HepG2 (cell line): ENCODE measurements around the gene LBX2. TPM values are rescaled to one million over a fixed set of nuclear protein-coding genes. Genes with fewer than 3 reads are reported as not detected.
A peak's percentile ranks its signal among the peaks of the same experiment; 100 is the strongest.

Experiments used
- ATAC-seq: fragments of 200-7000 bp; cut with Tn5 transposase; 3 replicates; pipeline ENCODE4 v1.9.1; 2020; ENCODE audit warnings: mild to moderate bottlenecking, moderate library complexity
- BruUV-seq: library from RNA; stranded (reverse); fragments of 400-500 nt; replicated peaks from 2 replicates; lab custom pipeline; 2021; lab: Mats Ljungman, UMichigan
- CTCF ChIA-PET: fragments of 300-600 bp; formaldehyde crosslinking; extraction: SDS; loops from one replicate; lab custom pipeline; 2021; ENCODE audit warnings: low total read pairs, inconsistent platforms, low intra/inter-chr PET ratio; lab: Yijun Ruan, JAX
- POLR2A ChIA-PET: fragments of 350-600 bp; sonication (Branson Sonifier 250); formaldehyde crosslinking; loops from one replicate; lab custom pipeline; 2020; ENCODE audit warnings: antibody characterized with exemption, inconsistent platforms; lab: Yijun Ruan, JAX
- DNase-seq: peaks from one replicate; pipeline ENCODE4 v3.0.0-alpha.2; 2015; ENCODE audit warnings: low spot score
- FAIRE-seq: peaks from 3 replicates; lab custom pipeline; 2011; peaks lifted over from hg19 to GRCh38; lab: Jason Lieb, UNC
- H2AFZ ChIP-seq: one replicate; pipeline ENCODE4 v1.6.1; 2011; ENCODE audit warnings: low read length, inconsistent platforms
- H3K27ac ChIP-seq: fragments of 300-600 bp; 3 replicates; pipeline ENCODE4 v1.8.0; 2011; ENCODE audit warnings: mixed run types, mild to moderate bottlenecking, mixed read lengths, low read length, inconsistent platforms; ENCODE audit not compliant: insufficient read depth; ENCODE audit errors: extremely low read length
- H3K27me3 ChIP-seq, 2 experiments: fragments of 200-600 bp in 1 of 2; 2 replicates in 1 of 2; 3 replicates in 1 of 2; pipeline versions ENCODE4 v1.6.0 to v1.8.0; 2011; ENCODE audit warnings: low read length in 2 of 2, mild to moderate bottlenecking in 2 of 2, moderate library complexity in 2 of 2, inconsistent platforms in 1 of 2; ENCODE audit not compliant: insufficient read depth in 2 of 2, control insufficient read depth in 1 of 2
- H3K36me3 ChIP-seq, 2 experiments: fragments of 200-600 bp in 1 of 2; replicated peaks in 1 of 2; 2 replicates in 1 of 2; 3 replicates in 1 of 2; pipeline versions ENCODE4 v1.5.1 to v1.8.0; 2011; ENCODE audit warnings: low read length in 2 of 2, inconsistent platforms in 1 of 2; ENCODE audit not compliant: insufficient read depth in 2 of 2, control insufficient read depth in 1 of 2
- H3K4me1 ChIP-seq: 2 replicates; pipeline ENCODE4 v1.5.1; 2012; ENCODE audit warnings: low read length, inconsistent platforms; ENCODE audit not compliant: insufficient read depth
- H3K4me2 ChIP-seq: 2 replicates; pipeline ENCODE4 v1.6.0; 2011; ENCODE audit warnings: low read depth, low read length, inconsistent platforms
- H3K4me3 ChIP-seq, 3 experiments: fragments of 200-600 bp in 1 of 3; sonication (generic), shearing (Covaris generic) in 1 of 3; replicated peaks in 1 of 3; 2 replicates each; pipeline ENCODE4 v1.5.1; 2011 to 2016; ENCODE audit warnings: low read length in 3 of 3, inconsistent platforms in 2 of 3, low read depth in 2 of 3, mild to moderate bottlenecking in 2 of 3, control low read depth in 1 of 3, mixed read lengths in 1 of 3; ENCODE audit not compliant: insufficient read depth in 1 of 3
- H3K79me2 ChIP-seq: one replicate; pipeline ENCODE4 v1.6.1; 2011; ENCODE audit warnings: low read length, inconsistent platforms; ENCODE audit not compliant: insufficient read depth
- H3K9ac ChIP-seq: 2 replicates; pipeline ENCODE4 v1.6.0; 2011; ENCODE audit warnings: mild to moderate bottlenecking, low read depth, low read length, inconsistent platforms; ENCODE audit not compliant: insufficient read depth
- H3K9me3 ChIP-seq: 2 replicates; pipeline ENCODE4 v1.5.1; 2012; ENCODE audit warnings: mild to moderate bottlenecking, low read length
- H4K20me1 ChIP-seq: 2 replicates; pipeline ENCODE4 v1.6.0; 2011; ENCODE audit warnings: inconsistent platforms, mild to moderate bottlenecking, low read length, moderate library complexity; ENCODE audit not compliant: insufficient read depth
- GPN1 ChIP-seq: sonication (generic); formaldehyde crosslinking; IDR thresholded peaks from 2 replicates; pipeline ENCODE4 v1.5.1; 2020; ENCODE audit warnings: missing genetic modification reagents, borderline replicate concordance
- KDM5B ChIP-seq: sonication (generic); formaldehyde crosslinking; IDR thresholded peaks from 2 replicates; pipeline ENCODE4 v1.4.0; 2020; ENCODE audit warnings: missing genetic modification reagents, mild to moderate bottlenecking, borderline replicate concordance
- KLF6 ChIP-seq: IDR thresholded peaks from 2 replicates; pipeline ENCODE4 v1.8.0; 2016; ENCODE audit warnings: missing biosample characterization, missing genetic modification reagents
- MED1 ChIP-seq: sonication (generic); formaldehyde crosslinking; IDR thresholded peaks from 2 replicates; pipeline ENCODE4 v1.4.0; 2020; ENCODE audit warnings: missing genetic modification reagents
- PAX8 ChIP-seq: sonication (generic); formaldehyde crosslinking; IDR thresholded peaks from 2 replicates; pipeline ENCODE4 v1.8.0; 2022; ENCODE audit warnings: mild to moderate bottlenecking, missing genetic modification reagents, borderline replicate concordance
- PCBP1 ChIP-seq: fragments of 200-400 bp; formaldehyde crosslinking; IDR thresholded peaks from 2 replicates; pipeline ENCODE4 v1.6.1; 2017; ENCODE audit warnings: mild to moderate bottlenecking, low read depth, low read length, borderline replicate concordance
- PHF21A ChIP-seq: sonication (generic); formaldehyde crosslinking; IDR thresholded peaks from 2 replicates; pipeline ENCODE4 v1.5.0; 2020; ENCODE audit warnings: mild to moderate bottlenecking, missing genetic modification reagents
- PPARG ChIP-seq: conservative IDR thresholded peaks from 2 replicates; pipeline ENCODE4 v1.6.1; 2016; ENCODE audit warnings: missing biosample characterization, missing genetic modification reagents
- PTBP1 ChIP-seq: fragments of 200-400 bp; formaldehyde crosslinking; IDR thresholded peaks from 2 replicates; pipeline ENCODE4 v1.6.1; 2018; ENCODE audit warnings: low read length, low read depth; ENCODE audit not compliant: poor library complexity, severe bottlenecking
- TEAD2 ChIP-seq: sonication (generic); formaldehyde crosslinking; IDR thresholded peaks from 2 replicates; pipeline ENCODE4 v1.9.0; 2021; ENCODE audit warnings: missing genetic modification reagents
- ZBTB25 ChIP-seq: IDR thresholded peaks from 2 replicates; pipeline ENCODE4 v1.6.1; 2018; ENCODE audit warnings: missing genetic modification reagents
- ZNF432 ChIP-seq: sonication (generic); formaldehyde crosslinking; IDR thresholded peaks from 2 replicates; pipeline ENCODE4 v1.5.0; 2020; ENCODE audit warnings: missing genetic modification reagents, mild to moderate bottlenecking, borderline replicate concordance
- ZNF605 ChIP-seq: sonication (generic); formaldehyde crosslinking; IDR thresholded peaks from 2 replicates; pipeline ENCODE4 v1.8.0; 2022; ENCODE audit warnings: mild to moderate bottlenecking, missing genetic modification reagents
- ZNF607 ChIP-seq: sonication (generic); formaldehyde crosslinking; IDR thresholded peaks from 2 replicates; pipeline ENCODE4 v1.5.1; 2020; ENCODE audit warnings: missing genetic modification reagents, mild to moderate bottlenecking, borderline replicate concordance
- ZNF687 ChIP-seq: sonication (generic); formaldehyde crosslinking; IDR thresholded peaks from 2 replicates; pipeline ENCODE4 v1.5.1; 2020; ENCODE audit warnings: mild to moderate bottlenecking, missing genetic modification reagents, moderate library complexity
- WGBS: methylation state at CpG from one replicate; pipeline ENCODE4 v1.1.6; 2017; ENCODE audit warnings: low lambda C conversion rate; 5-methylcytosine and 5-hydroxymethylcytosine counted together
- in situ Hi-C: cut with HindIII; loops from 2 replicates; pipeline ENCODE4 v1.10.0; 2017; ENCODE audit warnings: low pct_unique_long_range_greater_than_20kb; ENCODE audit not compliant: extremely low pct_ligation_motif_present
- intact Hi-C: fragments of 100-400 bp; cut with micrococcal nuclease; formaldehyde crosslinking; loops from one replicate; pipeline ENCODE4 v1.10.0; 2022; ENCODE audit not compliant: unreplicated experiment
- polyA plus RNA-seq, 8 experiments: library from polyadenylated mRNA; depleted of rRNA in 3 of 8; stranded (reverse) in 7 of 8; unstranded in 1 of 8; fragments of >200 nt; fragmentation: Illumina TruSeq in 4 of 8; extraction: Trizol in 4 of 8; gene quantifications; 2 replicates each; pipeline versions ENCODE4 v1.2.1 to v1.2.3, GENCODE V29; 2011 to 2016; ENCODE audit warnings: low read depth in 4 of 8, missing spikeins in 1 of 8, mixed read lengths in 1 of 8; ENCODE audit not compliant: insufficient read depth in 1 of 8
- total RNA-seq, 5 experiments: library from RNA; depleted of rRNA; stranded (reverse); fragments of >200 nt; fragmentation: Illumina TruSeq; extraction: Trizol; gene quantifications; 2 replicates each; pipeline ENCODE4 v1.2.3, GENCODE V29; 2016; ENCODE audit warnings: low read depth in 1 of 5
- TF ChIP-seq, protein P1 (sequence below): sonication (generic); formaldehyde crosslinking; IDR thresholded peaks from 2 replicates; pipeline ENCODE4 v1.4.0; 2020; ENCODE audit warnings: missing genetic modification reagents

LBX2 gene
- total and polyA plus RNA-seq, 2 of the 13 experiments (the other 11 are each of a cell fraction or from before 2014, with no cell fraction given), result 6.4 to 8.1 TPM

DNA sequence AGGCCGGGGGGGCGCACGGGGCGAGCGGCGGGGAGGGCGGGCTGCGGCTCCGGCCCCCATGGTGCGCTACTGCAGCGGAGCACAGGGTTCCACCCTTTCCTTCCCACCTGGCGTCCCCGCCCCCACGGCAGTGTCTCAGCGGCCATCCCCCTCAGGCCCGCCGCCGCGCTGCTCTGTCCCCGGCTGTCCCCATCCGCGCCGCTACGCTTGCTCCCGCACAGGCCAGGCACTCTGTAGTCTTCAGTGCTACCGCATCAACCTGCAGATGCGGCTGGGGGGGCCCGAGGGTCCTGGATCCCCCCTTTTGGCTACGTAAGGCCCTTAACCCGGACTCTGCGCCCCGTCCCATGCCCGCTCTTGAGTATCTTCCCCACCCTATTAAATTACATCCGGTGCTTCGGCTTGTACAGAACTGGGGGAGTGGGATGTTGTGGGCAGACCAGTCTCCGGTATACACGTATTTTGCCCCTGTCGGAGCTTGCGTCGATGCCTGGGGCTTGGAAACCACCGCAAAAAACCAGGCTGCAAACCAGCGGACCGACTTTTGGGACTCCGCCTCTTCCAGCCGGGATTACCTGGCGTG lies 41.8 kb downstream of the LBX2 start:
- Histone ChIP-seq H3K4me2 (peak overlapping the region; percentile 95), H3K9ac (peak overlapping the region; percentile 85), H3K27me3 (no peaks in the 10 kb centered on the region; a peak in 1 of 5 replicates), H2AFZ (no peak overlapping the region), H3K36me3 (peaks cover 1 to 17% of the 10 kb centered on the region in 2 experiments), H3K4me1 (peaks cover 44% of the 10 kb centered on the region), H3K79me2 (peaks cover 22% of the 10 kb centered on the region), H4K20me1 (peaks cover 4% of the 10 kb centered on the region; the same call in 1 of the 2 replicates), H3K27ac (peak overlapping the region; percentile 89), H3K4me3 (peak overlapping the region; percentile 75 to 92 (median 76)), H3K9me3 (no peaks in the 10 kb centered on the region)
- DNase-seq (peak; percentile 68), ATAC-seq (peak; percentile 65), FAIRE-seq (no peak)
- ChIA-PET CTCF (no interaction called here), POLR2A (interaction anchor here (0.6 to 12.4 kb wide), 22 partner anchors 10 to 1244 kb away, joined by 3 to 342 read pairs (median 10); partner anchors contain the start of genes AUP1, C2orf81, CCDC142 and DQX1)
- in situ Hi-C loops, result no loop called here
- 1% methylated on average over 14 of the region's 46 CpGs for WGBS
- intact Hi-C loops, result loop anchor here (1.0 to 2.0 kb wide), 3 partner anchors 15 to 71 kb away; partner anchors contain the start of genes AUP1, HTRA2 and MRPL53
- no TSS peak for BruUV-seq
- TF ChIP-seq KLF6 (CRISPR knock-in tag) (no peak; the same call in 1 of the 2 replicates), ZNF432 (CRISPR knock-in tag) (no peak; the same call in 1 of the 2 replicates), PHF21A (CRISPR knock-in tag) (peak; percentile 75), PCBP1 (0 out of 2 replicates have a peak, but pooled peaks have one; percentile 81), PAX8 (no peak; the same call in none of the 2 replicates), ZBTB25 (no peak; the same call in 1 of the 2 replicates), TEAD2 (CRISPR knock-in tag) (no peak), ZNF687 (CRISPR knock-in tag) (peak; percentile 88), PPARG (CRISPR knock-in tag) (no peak; the same call in 1 of the 2 replicates), GPN1 (CRISPR knock-in tag) (no peak), KDM5B (CRISPR knock-in tag) (peak; percentile 86; the same call in 1 of the 2 replicates), ZNF607 (no peak), ZNF605 (CRISPR knock-in tag) (peak; percentile 94), MED1 (CRISPR knock-in tag) (peak; percentile 45; the same call in 1 of the 2 replicates), PTBP1 (peak; percentile 24)
- TF ChIP-seq, protein P1, sequence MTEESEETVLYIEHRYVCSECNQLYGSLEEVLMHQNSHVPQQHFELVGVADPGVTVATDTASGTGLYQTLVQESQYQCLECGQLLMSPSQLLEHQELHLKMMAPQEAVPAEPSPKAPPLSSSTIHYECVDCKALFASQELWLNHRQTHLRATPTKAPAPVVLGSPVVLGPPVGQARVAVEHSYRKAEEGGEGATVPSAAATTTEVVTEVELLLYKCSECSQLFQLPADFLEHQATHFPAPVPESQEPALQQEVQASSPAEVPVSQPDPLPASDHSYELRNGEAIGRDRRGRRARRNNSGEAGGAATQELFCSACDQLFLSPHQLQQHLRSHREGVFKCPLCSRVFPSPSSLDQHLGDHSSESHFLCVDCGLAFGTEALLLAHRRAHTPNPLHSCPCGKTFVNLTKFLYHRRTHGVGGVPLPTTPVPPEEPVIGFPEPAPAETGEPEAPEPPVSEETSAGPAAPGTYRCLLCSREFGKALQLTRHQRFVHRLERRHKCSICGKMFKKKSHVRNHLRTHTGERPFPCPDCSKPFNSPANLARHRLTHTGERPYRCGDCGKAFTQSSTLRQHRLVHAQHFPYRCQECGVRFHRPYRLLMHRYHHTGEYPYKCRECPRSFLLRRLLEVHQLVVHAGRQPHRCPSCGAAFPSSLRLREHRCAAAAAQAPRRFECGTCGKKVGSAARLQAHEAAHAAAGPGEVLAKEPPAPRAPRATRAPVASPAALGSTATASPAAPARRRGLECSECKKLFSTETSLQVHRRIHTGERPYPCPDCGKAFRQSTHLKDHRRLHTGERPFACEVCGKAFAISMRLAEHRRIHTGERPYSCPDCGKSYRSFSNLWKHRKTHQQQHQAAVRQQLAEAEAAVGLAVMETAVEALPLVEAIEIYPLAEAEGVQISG (CRISPR knock-in tag), result peak; percentile 54
